Inflammatory macrophage treated with lipopolysaccharide for 1 hour (primary cell): ENCODE measurements around the gene KCNQ2.

Experiments used
- DNase-seq, 2 donors: peaks; one replicate each; pipeline ENCODE4 v3.0.0-alpha.2; 2020 to 2022

Gene KCNQ2

GRCh38 chr20:63351811-63352591, 120.5 kb downstream of the KCNQ2 start:
- DNase-seq = no peak

GRCh38 chr20:63351326-63351700, 121.1 kb downstream of the KCNQ2 start:
- no peak for DNase-seq

GRCh38 chr20:63350597-63351325, 121.7 kb downstream of the KCNQ2 start:
- DNase-seq = no peak
